Activated T-helper 17 cell treated with anti-CD3 and anti-CD28 coated beads, Interleukin-2, amount 50 U/mL, for 72 hours (primary cell): ENCODE measurements around the gene FAM76A. TPM values are rescaled to one million over a fixed set of nuclear protein-coding genes. Genes with fewer than 3 reads are reported as not detected.
"Not testable (repeated sequence)": the region's sequence is repeated elsewhere in the genome, so short reads cannot be mapped to it uniquely, and the experiment has no call there.

Experiments
- ATAC-seq: fragments of 150-1000 bp; cut with Tn5 transposase; replicated peaks from 2 replicates; pipeline ENCODE4 v1.10.0; 2021; ENCODE audit warnings: mild to moderate bottlenecking, moderate library complexity
- H3K27ac Mint-ChIP-seq: one replicate; pipeline ENCODE4 v1.8.0; 2022; ENCODE audit warnings: mixed read lengths
- H3K27me3 Mint-ChIP-seq: one replicate; pipeline ENCODE4 v1.8.0; 2022; ENCODE audit warnings: mixed read lengths
- H3K36me3 Mint-ChIP-seq: one replicate; pipeline ENCODE4 v1.8.0; 2022; ENCODE audit warnings: low read depth, mild to moderate bottlenecking, mixed read lengths
- H3K4me1 Mint-ChIP-seq: one replicate; pipeline ENCODE4 v1.8.0; 2022; ENCODE audit warnings: mixed read lengths
- H3K4me3 Mint-ChIP-seq: one replicate; pipeline ENCODE4 v1.8.0; 2022; ENCODE audit warnings: mild to moderate bottlenecking, mixed read lengths
- H3K9me3 Mint-ChIP-seq: one replicate; pipeline ENCODE4 v1.8.0; 2022; ENCODE audit warnings: mixed read lengths
- total RNA-seq, 2 donors: library from RNA; stranded (reverse); gene quantifications; one replicate each; pipeline ENCODE4 v1.2.3, GENCODE V29; 2022

FAM76A gene
- total RNA-seq, 2 donors from 2014 or later, result 6.4 to 8.4 TPM

GRCh38 chr1:27755286-27755685 lies 29.5 kb downstream of the FAM76A start:
- Mint-ChIP-seq H3K27ac (no peak overlapping the region), H3K4me3 (no peak overlapping the region), H3K36me3 (peaks cover 79% of the 10 kb centered on the region), H3K4me1 (no peaks in the 10 kb centered on the region), H3K27me3 (no peaks in the 10 kb centered on the region), H3K9me3 (no peaks in the 10 kb centered on the region)
- no peak for ATAC-seq

- no peaks in the 10 kb centered on the region for H3K9me3 Mint-ChIP-seq
- H3K27me3 Mint-ChIP-seq, result no peaks in the 10 kb centered on the region
- H3K36me3 Mint-ChIP-seq, result peaks cover 79% of the 10 kb centered on the region
- H3K4me3 Mint-ChIP-seq, result no peak overlapping the region
- ATAC-seq, result no peak
- no peaks in the 10 kb centered on the region for H3K4me1 Mint-ChIP-seq
- H3K27ac Mint-ChIP-seq, result no peak overlapping the region
Measured at GRCh38 chr1:27755865-27756264, 30.1 kb downstream of the FAM76A start.

- Mint-ChIP-seq H3K9me3 (no peaks in the 10 kb centered on the region), H3K27me3 (no peaks in the 10 kb centered on the region), H3K36me3 (peaks cover 63% of the 10 kb centered on the region), H3K27ac (no peak overlapping the region), H3K4me1 (no peaks in the 10 kb centered on the region), H3K4me3 (no peak overlapping the region)
- ATAC-seq, result no peak
Measured at GRCh38 chr1:27759236-27759635, 33.5 kb downstream of the FAM76A start.

- Mint-ChIP-seq H3K4me3 (no peak overlapping the region), H3K9me3 (no peaks in the 10 kb centered on the region), H3K27me3 (no peaks in the 10 kb centered on the region), H3K27ac (no peak overlapping the region), H3K36me3 (peaks cover 52% of the 10 kb centered on the region), H3K4me1 (no peaks in the 10 kb centered on the region)
- no peak for ATAC-seq
Measured at GRCh38 chr1:27760426-27760825, 34.7 kb downstream of the FAM76A start.

GRCh38 chr1:27762033-27762432 lies 36.3 kb downstream of the FAM76A start:
- Mint-ChIP-seq H3K36me3 (peaks cover 39% of the 10 kb centered on the region), H3K4me1 (no peaks in the 10 kb centered on the region), H3K4me3 (no peak overlapping the region), H3K27ac (no peak overlapping the region), H3K27me3 (no peaks in the 10 kb centered on the region), H3K9me3 (no peaks in the 10 kb centered on the region)
- no peak for ATAC-seq

DNA sequence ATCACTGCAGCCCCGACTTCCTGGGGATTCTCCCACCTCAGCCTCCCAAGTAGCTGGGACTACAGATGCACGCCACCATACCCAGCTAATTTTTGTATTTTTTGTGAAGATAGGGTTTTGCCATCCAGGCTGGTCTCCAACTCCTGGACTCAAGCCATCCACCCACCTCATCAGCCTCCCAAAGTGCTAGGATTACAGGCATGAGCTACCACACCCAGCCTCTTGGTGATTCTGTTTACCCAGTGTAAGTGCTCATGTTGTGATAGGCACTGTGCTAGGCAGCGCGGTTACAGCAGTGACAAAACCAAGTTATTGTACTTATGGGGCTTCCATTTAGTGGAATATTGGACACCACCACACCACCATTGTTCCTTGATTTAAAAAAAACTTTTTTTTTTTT lies 37.6 kb downstream of the FAM76A start:
- H3K36me3 Mint-ChIP-seq, result peaks cover 33% of the 10 kb centered on the region
- no peaks in the 10 kb centered on the region for H3K9me3 Mint-ChIP-seq
- no peak overlapping the region for H3K4me3 Mint-ChIP-seq
- H3K4me1 Mint-ChIP-seq, result no peaks in the 10 kb centered on the region
- H3K27me3 Mint-ChIP-seq, result no peaks in the 10 kb centered on the region
- H3K27ac Mint-ChIP-seq, result no peak overlapping the region
- no peak for ATAC-seq

GRCh38 chr1:27770293-27770830 lies 44.6 kb downstream of the FAM76A start:
- Mint-ChIP-seq H3K4me3 (no peak overlapping the region), H3K27me3 (no peaks in the 10 kb centered on the region), H3K4me1 (peaks cover 6% of the 10 kb centered on the region), H3K27ac (no peak overlapping the region), H3K9me3 (no peaks in the 10 kb centered on the region), H3K36me3 (peaks cover 15% of the 10 kb centered on the region)
- no peak for ATAC-seq

- peak overlapping the region; percentile 93 for H3K4me3 Mint-ChIP-seq
- H3K36me3 Mint-ChIP-seq, result peaks cover 30% of the 10 kb centered on the region
- H3K27ac Mint-ChIP-seq, result peak overlapping the region; percentile 94
- H3K9me3 Mint-ChIP-seq, result no peaks in the 10 kb centered on the region
- H3K4me1 Mint-ChIP-seq, result peaks cover 19% of the 10 kb centered on the region
- no peak for ATAC-seq
- no peaks in the 10 kb centered on the region for H3K27me3 Mint-ChIP-seq
Measured at GRCh38 chr1:27772036-27772931, 46.5 kb downstream of the FAM76A start.

- Mint-ChIP-seq H3K4me1 (peaks cover 20% of the 10 kb centered on the region), H3K27ac (peak within 1 kb of the TSS; percentile 94), H3K9me3 (no peaks in the 10 kb centered on the region), H3K27me3 (no peaks in the 10 kb centered on the region), H3K4me3 (peak within 1 kb of the TSS; percentile 93), H3K36me3 (peaks cover 37% of the 10 kb centered on the region)
- peak; percentile 96 for ATAC-seq
Measured at GRCh38 chr1:27772932-27773825, 47.4 kb downstream of the FAM76A start, which contains the start of gene STX12. STX12 (plus strand) TSS chr1:27773219; CDS start chr1:27773308, 89 bp downstream.

DNA sequence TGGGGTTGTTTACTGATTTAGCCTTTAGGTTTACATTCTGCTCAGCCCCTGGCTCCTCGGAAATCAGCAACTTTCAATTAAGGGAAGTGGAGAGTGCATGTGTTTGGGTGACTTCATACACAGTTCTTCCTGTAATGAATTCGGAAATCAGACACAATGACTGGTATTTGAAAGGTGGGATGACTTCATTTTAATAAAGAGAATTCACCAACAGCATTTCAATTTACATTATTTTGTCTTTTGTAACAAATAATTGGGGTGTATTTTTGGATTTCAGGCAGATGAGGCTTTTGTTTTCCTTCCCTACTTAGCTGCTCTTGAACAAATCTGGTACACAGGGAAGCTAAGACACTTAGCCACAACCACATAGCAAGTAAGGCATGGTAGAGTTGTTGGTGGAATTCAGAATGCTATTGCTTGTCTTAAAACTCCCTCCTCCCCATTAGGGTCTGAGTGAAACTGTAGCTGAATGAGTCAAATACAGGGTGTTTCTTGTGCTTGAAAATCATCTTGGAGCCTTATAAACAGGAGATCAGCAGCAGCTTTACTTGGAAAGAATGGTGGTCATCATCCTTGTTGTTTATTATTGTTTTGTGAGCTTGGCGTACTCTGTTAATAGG lies 48.2 kb downstream of the FAM76A start:
- H3K9me3 Mint-ChIP-seq, result no peaks in the 10 kb centered on the region
- ATAC-seq, result peak; percentile 20

GRCh38 chr1:27774654-27775053 lies 48.9 kb downstream of the FAM76A start:
- peaks cover 23% of the 10 kb centered on the region for H3K4me1 Mint-ChIP-seq
- ATAC-seq, result no peak
- no peaks in the 10 kb centered on the region for H3K9me3 Mint-ChIP-seq
- H3K36me3 Mint-ChIP-seq, result peaks cover 44% of the 10 kb centered on the region
- H3K27ac Mint-ChIP-seq, result peak overlapping the region; percentile 28
- peak overlapping the region; percentile 93 for H3K4me3 Mint-ChIP-seq
- no peaks in the 10 kb centered on the region for H3K27me3 Mint-ChIP-seq

More for the DNA sequence above, 48.2 kb downstream of the FAM76A start:
- H3K27ac Mint-ChIP-seq, result peak overlapping the region; percentile 94
- no peaks in the 10 kb centered on the region for H3K27me3 Mint-ChIP-seq
- H3K4me1 Mint-ChIP-seq, result peaks cover 20% of the 10 kb centered on the region
- peaks cover 39% of the 10 kb centered on the region for H3K36me3 Mint-ChIP-seq
- H3K4me3 Mint-ChIP-seq, result peak overlapping the region; percentile 93

- Mint-ChIP-seq H3K4me1 (peaks cover 24% of the 10 kb centered on the region), H3K36me3 (peaks cover 51% of the 10 kb centered on the region), H3K27ac (peak overlapping the region; percentile 28), H3K4me3 (peak overlapping the region; percentile 93)
- not testable (repeated sequence) for H3K27me3 Mint-ChIP-seq, ATAC-seq, H3K9me3 Mint-ChIP-seq
Measured at GRCh38 chr1:27775336-27775735, 49.6 kb downstream of the FAM76A start.

- peaks cover 52% of the 10 kb centered on the region for H3K36me3 Mint-ChIP-seq
- H3K4me1 Mint-ChIP-seq, result peaks cover 24% of the 10 kb centered on the region
- peak overlapping the region; percentile 67 for H3K27ac Mint-ChIP-seq
- not testable (repeated sequence) for H3K9me3 Mint-ChIP-seq, H3K4me3 Mint-ChIP-seq, ATAC-seq, H3K27me3 Mint-ChIP-seq
Measured at GRCh38 chr1:27776276-27776675, 50.5 kb downstream of the FAM76A start.

- Mint-ChIP-seq H3K4me3 (no peak overlapping the region), H3K4me1 (peaks cover 24% of the 10 kb centered on the region), H3K9me3 (no peaks in the 10 kb centered on the region), H3K27ac (no peak overlapping the region), H3K27me3 (no peaks in the 10 kb centered on the region), H3K36me3 (peaks cover 62% of the 10 kb centered on the region)
- ATAC-seq, result no peak
Measured at GRCh38 chr1:27778056-27778455, 52.3 kb downstream of the FAM76A start.
